Measurements from ENCODE around the gene RABGEF1.

Gene RABGEF1

GRCh38 chr7:66847879-66848790 lies 107.6 kb downstream of the RABGEF1 start:
- DNase-seq (ENCODE audit: low spot score): no peak

- no peak for DNase-seq (ENCODE audit: low spot score)
Measured at GRCh38 chr7:66859339-66859738, 118.8 kb downstream of the RABGEF1 start.

GRCh38 chr7:66859794-66860645 lies 119.5 kb downstream of the RABGEF1 start:
- DNase-seq (ENCODE audit: low spot score): no peak

GRCh38 chr7:66860767-66861166 lies 120.2 kb downstream of the RABGEF1 start:
- no peak for DNase-seq (ENCODE audit: low spot score)

All from hematopoietic multipotent progenitor cell treated with erythropoietin and hydrocortisone succinate and interleukin-3 and kit ligand, for 15 days (in vitro differentiated cells).